ENCODE data around the gene GRID2.

Gene GRID2

GRCh38 chr4:93187466-93187865 lies 883.7 kb downstream of the GRID2 start:
- Histone ChIP-seq H3K9me3 (ENCODE audit: insufficient read depth, low read depth, low read length) (no peaks in the 10 kb centered on the region), H3K9ac (ENCODE audit: low read depth, low read length) (no peak overlapping the region), H3K4me3 (ENCODE audit: low read length) (no peak overlapping the region), H3K27ac (ENCODE audit: low read depth, low read length) (no peak overlapping the region), H3K27me3 (ENCODE audit: insufficient read depth, low read length) (no peaks in the 10 kb centered on the region), H3K4me1 (ENCODE audit: insufficient read depth, low read length) (no peaks in the 10 kb centered on the region), H3K36me3 (ENCODE audit: insufficient read depth, low read length) (no peaks in the 10 kb centered on the region)
- WGBS, result 95% methylated on average over 4 of the region's 4 CpGs

- H3K9ac ChIP-seq (ENCODE audit: low read depth, low read length), result no peak overlapping the region
- no peak overlapping the region for H3K4me3 ChIP-seq (ENCODE audit: low read length)
- H3K27ac ChIP-seq (ENCODE audit: low read depth, low read length), result no peak overlapping the region
- 95% methylated on average over 4 of the region's 4 CpGs for WGBS
- no peaks in the 10 kb centered on the region for H3K27me3 ChIP-seq (ENCODE audit: insufficient read depth, low read length)
- H3K4me1 ChIP-seq (ENCODE audit: insufficient read depth, low read length), result no peaks in the 10 kb centered on the region
- no peaks in the 10 kb centered on the region for H3K9me3 ChIP-seq (ENCODE audit: insufficient read depth, low read depth, low read length)
- H3K36me3 ChIP-seq (ENCODE audit: insufficient read depth, low read length), result no peaks in the 10 kb centered on the region
Measured at GRCh38 chr4:93187892-93188291, 884.1 kb downstream of the GRID2 start.

- no peaks in the 10 kb centered on the region for H3K36me3 ChIP-seq (ENCODE audit: insufficient read depth, low read length)
- 63% methylated on average over 1 of the region's 2 CpGs for WGBS
- no peak overlapping the region for H3K27ac ChIP-seq (ENCODE audit: low read depth, low read length)
- H3K4me3 ChIP-seq (ENCODE audit: low read length), result no peak overlapping the region
- H3K9ac ChIP-seq (ENCODE audit: low read depth, low read length), result no peak overlapping the region
- H3K27me3 ChIP-seq (ENCODE audit: insufficient read depth, low read length), result no peaks in the 10 kb centered on the region
- H3K9me3 ChIP-seq (ENCODE audit: insufficient read depth, low read depth, low read length), result no peaks in the 10 kb centered on the region
- H3K4me1 ChIP-seq (ENCODE audit: insufficient read depth, low read length), result peaks cover 8% of the 10 kb centered on the region
Measured at GRCh38 chr4:93199492-93199891, 895.7 kb downstream of the GRID2 start.

- no peaks in the 10 kb centered on the region for H3K9me3 ChIP-seq (ENCODE audit: insufficient read depth, low read depth, low read length)
- H3K27ac ChIP-seq (ENCODE audit: low read depth, low read length), result no peak overlapping the region
- no peaks in the 10 kb centered on the region for H3K36me3 ChIP-seq (ENCODE audit: insufficient read depth, low read length)
- no peak overlapping the region for H3K4me3 ChIP-seq (ENCODE audit: low read length)
- no peak overlapping the region for H3K9ac ChIP-seq (ENCODE audit: low read depth, low read length)
- H3K4me1 ChIP-seq (ENCODE audit: insufficient read depth, low read length), result peaks cover 8% of the 10 kb centered on the region
- WGBS, result 92% methylated on average over 4 of the region's 4 CpGs
- H3K27me3 ChIP-seq (ENCODE audit: insufficient read depth, low read length), result no peaks in the 10 kb centered on the region
Measured at GRCh38 chr4:93201471-93202096, 897.8 kb downstream of the GRID2 start.

GRCh38 chr4:93203708-93204107 lies 899.9 kb downstream of the GRID2 start:
- no peak overlapping the region for H3K4me3 ChIP-seq (ENCODE audit: low read length)
- H3K27me3 ChIP-seq (ENCODE audit: insufficient read depth, low read length), result no peaks in the 10 kb centered on the region
- H3K9me3 ChIP-seq (ENCODE audit: insufficient read depth, low read depth, low read length), result no peaks in the 10 kb centered on the region
- no peak overlapping the region for H3K9ac ChIP-seq (ENCODE audit: low read depth, low read length)
- WGBS, result 90% methylated on average over 4 of the region's 4 CpGs
- no peaks in the 10 kb centered on the region for H3K36me3 ChIP-seq (ENCODE audit: insufficient read depth, low read length)
- H3K4me1 ChIP-seq (ENCODE audit: insufficient read depth, low read length), result peaks cover 7% of the 10 kb centered on the region
- H3K27ac ChIP-seq (ENCODE audit: low read depth, low read length), result no peak overlapping the region

GRCh38 chr4:93212250-93212649 lies 908.5 kb downstream of the GRID2 start:
- H3K9me3 ChIP-seq (ENCODE audit: insufficient read depth, low read depth, low read length), result no peaks in the 10 kb centered on the region
- H3K27me3 ChIP-seq (ENCODE audit: insufficient read depth, low read length), result no peaks in the 10 kb centered on the region
- no peak overlapping the region for H3K9ac ChIP-seq (ENCODE audit: low read depth, low read length)
- no peak overlapping the region for H3K4me3 ChIP-seq (ENCODE audit: low read length)
- WGBS, result 98% methylated on average over 3 of the region's 3 CpGs
- no peaks in the 10 kb centered on the region; the same call in 1 of the 2 replicates for H3K4me1 ChIP-seq (ENCODE audit: insufficient read depth, low read length)
- no peaks in the 10 kb centered on the region for H3K36me3 ChIP-seq (ENCODE audit: insufficient read depth, low read length)
- no peak overlapping the region for H3K27ac ChIP-seq (ENCODE audit: low read depth, low read length)

GRCh38 chr4:93216646-93217045 lies 912.9 kb downstream of the GRID2 start:
- H3K4me3 ChIP-seq (ENCODE audit: low read length), result no peak overlapping the region
- no peak overlapping the region for H3K9ac ChIP-seq (ENCODE audit: low read depth, low read length)
- no peaks in the 10 kb centered on the region for H3K27me3 ChIP-seq (ENCODE audit: insufficient read depth, low read length)
- 93% methylated on average over 7 of the region's 8 CpGs for WGBS
- H3K9me3 ChIP-seq (ENCODE audit: insufficient read depth, low read depth, low read length), result no peaks in the 10 kb centered on the region
- H3K4me1 ChIP-seq (ENCODE audit: insufficient read depth, low read length), result no peaks in the 10 kb centered on the region; the same call in 1 of the 2 replicates
- no peak overlapping the region for H3K27ac ChIP-seq (ENCODE audit: low read depth, low read length)
- no peaks in the 10 kb centered on the region for H3K36me3 ChIP-seq (ENCODE audit: insufficient read depth, low read length)

- H3K27me3 ChIP-seq (ENCODE audit: insufficient read depth, low read length), result no peaks in the 10 kb centered on the region
- no peaks in the 10 kb centered on the region; the same call in 1 of the 2 replicates for H3K4me1 ChIP-seq (ENCODE audit: insufficient read depth, low read length)
- H3K27ac ChIP-seq (ENCODE audit: low read depth, low read length), result no peak overlapping the region
- 92% methylated on average over 2 of the region's 2 CpGs for WGBS
- H3K9ac ChIP-seq (ENCODE audit: low read depth, low read length), result no peak overlapping the region
- no peaks in the 10 kb centered on the region for H3K9me3 ChIP-seq (ENCODE audit: insufficient read depth, low read depth, low read length)
- H3K36me3 ChIP-seq (ENCODE audit: insufficient read depth, low read length), result no peaks in the 10 kb centered on the region
- no peak overlapping the region for H3K4me3 ChIP-seq (ENCODE audit: low read length)
Measured at GRCh38 chr4:93217431-93217830, 913.7 kb downstream of the GRID2 start.

- Histone ChIP-seq H3K4me3 (ENCODE audit: low read length) (no peak overlapping the region), H3K27me3 (ENCODE audit: insufficient read depth, low read length) (no peaks in the 10 kb centered on the region)
- WGBS, result 94% methylated on average over 8 of the region's 8 CpGs
Measured at GRCh38 chr4:93221771-93222170, 918.0 kb downstream of the GRID2 start.

GRCh38 chr4:93228021-93228420 lies 924.3 kb downstream of the GRID2 start:
- H3K9me3 ChIP-seq (ENCODE audit: insufficient read depth, low read depth, low read length), result no peaks in the 10 kb centered on the region
- H3K27me3 ChIP-seq (ENCODE audit: insufficient read depth, low read length), result no peaks in the 10 kb centered on the region
- no peak overlapping the region for H3K4me3 ChIP-seq (ENCODE audit: low read length)
- 95% methylated on average over 3 of the region's 3 CpGs for WGBS
- H3K4me1 ChIP-seq (ENCODE audit: insufficient read depth, low read length), result no peaks in the 10 kb centered on the region
- no peak overlapping the region for H3K27ac ChIP-seq (ENCODE audit: low read depth, low read length)
- H3K36me3 ChIP-seq (ENCODE audit: insufficient read depth, low read length), result 0 out of 2 replicates have a peak, but pooled peaks cover 3% of the 10 kb centered on the region
- H3K9ac ChIP-seq (ENCODE audit: low read depth, low read length), result no peak overlapping the region

More at GRCh38 chr4:93221771-93222170, 918.0 kb downstream of the GRID2 start:
- Histone ChIP-seq H3K4me1 (ENCODE audit: insufficient read depth, low read length) (no peaks in the 10 kb centered on the region; the same call in 1 of the 2 replicates), H3K27ac (ENCODE audit: low read depth, low read length) (no peak overlapping the region), H3K9me3 (ENCODE audit: insufficient read depth, low read depth, low read length) (no peaks in the 10 kb centered on the region), H3K36me3 (ENCODE audit: insufficient read depth, low read length) (0 out of 2 replicates have a peak, but pooled peaks cover 3% of the 10 kb centered on the region), H3K9ac (ENCODE audit: low read depth, low read length) (no peak overlapping the region)

GRCh38 chr4:93232883-93233282 lies 929.1 kb downstream of the GRID2 start:
- no peaks in the 10 kb centered on the region for H3K36me3 ChIP-seq (ENCODE audit: insufficient read depth, low read length)
- H3K4me1 ChIP-seq (ENCODE audit: insufficient read depth, low read length), result peaks cover 4% of the 10 kb centered on the region; the same call in 1 of the 2 replicates
- no peak overlapping the region for H3K27ac ChIP-seq (ENCODE audit: low read depth, low read length)
- no peaks in the 10 kb centered on the region for H3K9me3 ChIP-seq (ENCODE audit: insufficient read depth, low read depth, low read length)
- H3K4me3 ChIP-seq (ENCODE audit: low read length), result no peak overlapping the region
- H3K27me3 ChIP-seq (ENCODE audit: insufficient read depth, low read length), result no peaks in the 10 kb centered on the region
- H3K9ac ChIP-seq (ENCODE audit: low read depth, low read length), result no peak overlapping the region
- 89% methylated on average over 2 of the region's 2 CpGs for WGBS

- Histone ChIP-seq H3K4me1 (ENCODE audit: insufficient read depth, low read length) (peaks cover 4% of the 10 kb centered on the region; the same call in 1 of the 2 replicates), H3K9me3 (ENCODE audit: insufficient read depth, low read depth, low read length) (no peaks in the 10 kb centered on the region), H3K27ac (ENCODE audit: low read depth, low read length) (no peak overlapping the region), H3K4me3 (ENCODE audit: low read length) (no peak overlapping the region), H3K9ac (ENCODE audit: low read depth, low read length) (no peak overlapping the region), H3K27me3 (ENCODE audit: insufficient read depth, low read length) (no peaks in the 10 kb centered on the region), H3K36me3 (ENCODE audit: insufficient read depth, low read length) (no peaks in the 10 kb centered on the region)
- no CpG with 5 or more reads among the region's 2 CpGs for WGBS
Measured at GRCh38 chr4:93237521-93237920, 933.8 kb downstream of the GRID2 start.
